HepG2 (cell line): ENCODE results near the gene GLT1D1.

Experiments
- CTCF ChIP-seq: sonication (generic); formaldehyde crosslinking; IDR thresholded peaks from 2 replicates; pipeline ENCODE4 v1.5.0; 2020; ENCODE audit warnings: mild to moderate bottlenecking, missing genetic modification reagents, moderate library complexity
- TF ChIP-seq, protein P1 (sequence below): sonication (generic); formaldehyde crosslinking; conservative IDR thresholded peaks from 2 replicates; pipeline ENCODE4 v1.4.0; 2020; ENCODE audit warnings: missing genetic modification reagents

- no peak for TF ChIP-seq CTCF (CRISPR knock-in tag)
- TF ChIP-seq, protein P1, sequence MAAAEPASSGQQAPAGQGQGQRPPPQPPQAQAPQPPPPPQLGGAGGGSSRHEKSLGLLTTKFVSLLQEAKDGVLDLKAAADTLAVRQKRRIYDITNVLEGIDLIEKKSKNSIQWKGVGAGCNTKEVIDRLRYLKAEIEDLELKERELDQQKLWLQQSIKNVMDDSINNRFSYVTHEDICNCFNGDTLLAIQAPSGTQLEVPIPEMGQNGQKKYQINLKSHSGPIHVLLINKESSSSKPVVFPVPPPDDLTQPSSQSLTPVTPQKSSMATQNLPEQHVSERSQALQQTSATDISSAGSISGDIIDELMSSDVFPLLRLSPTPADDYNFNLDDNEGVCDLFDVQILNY (CRISPR knock-in tag) = no peak
These were observed 162.9 kb downstream of the GLT1D1 start for GRCh38 chr12:129016159-129016558.
